AG04449 (cell line): ENCODE results near the gene ACACB.

Experiments
- CTCF ChIA-PET: fragments of 350-600 bp; formaldehyde crosslinking; extraction: SDS; loops from one replicate; lab custom pipeline; 2021; ENCODE audit warnings: antibody characterized with exemption; lab: Yijun Ruan, JAX
- POLR2A ChIA-PET: fragments of 400-600, 350-600 bp; formaldehyde crosslinking; extraction: SDS; loops from one replicate; lab custom pipeline; 2020; ENCODE audit warnings: antibody characterized with exemption, inconsistent platforms; lab: Yijun Ruan, JAX
- DNase-seq: peaks from one replicate; pipeline ENCODE4 v3.0.0-alpha.2; 2010; ENCODE audit warnings: low read depth, low spot score
- H3K4me3 ChIP-seq: 2 replicates; pipeline ENCODE4 v1.5.1; 2011; ENCODE audit warnings: low read depth, mild to moderate bottlenecking, control low read depth, low read length
- TF ChIP-seq, protein P1 (sequence below): IDR thresholded peaks from one replicate; pipeline ENCODE4 v1.5.1; 2011; ENCODE audit warnings: mild to moderate bottlenecking, moderate library complexity, low read length, control low read depth, inconsistent platforms; ENCODE audit not compliant: insufficient read depth; ENCODE audit errors: missing control alignments

Gene ACACB

DNA sequence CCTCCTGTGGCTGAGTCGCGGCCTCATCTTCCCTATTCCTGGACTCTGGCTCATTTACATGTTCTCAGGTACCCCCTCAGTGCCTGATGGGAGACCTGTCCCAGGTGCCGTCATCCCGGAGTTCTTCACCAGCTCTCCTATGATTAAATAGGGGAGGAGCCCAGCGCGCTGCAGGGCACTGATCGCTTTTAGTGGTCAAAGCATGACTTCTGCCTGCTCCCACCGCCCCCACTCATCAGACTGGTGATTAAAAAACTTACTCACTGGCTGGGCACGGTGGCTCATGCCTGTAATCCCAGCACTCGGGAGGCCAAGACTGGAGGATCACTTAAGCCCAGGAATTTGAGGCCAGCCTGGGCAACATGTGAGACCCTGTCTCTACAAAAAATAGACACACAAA is 106.8 kb downstream of the ACACB start:
- DNase-seq = no peak
- POLR2A ChIA-PET = no interaction called here
- TF ChIP-seq, protein P1, sequence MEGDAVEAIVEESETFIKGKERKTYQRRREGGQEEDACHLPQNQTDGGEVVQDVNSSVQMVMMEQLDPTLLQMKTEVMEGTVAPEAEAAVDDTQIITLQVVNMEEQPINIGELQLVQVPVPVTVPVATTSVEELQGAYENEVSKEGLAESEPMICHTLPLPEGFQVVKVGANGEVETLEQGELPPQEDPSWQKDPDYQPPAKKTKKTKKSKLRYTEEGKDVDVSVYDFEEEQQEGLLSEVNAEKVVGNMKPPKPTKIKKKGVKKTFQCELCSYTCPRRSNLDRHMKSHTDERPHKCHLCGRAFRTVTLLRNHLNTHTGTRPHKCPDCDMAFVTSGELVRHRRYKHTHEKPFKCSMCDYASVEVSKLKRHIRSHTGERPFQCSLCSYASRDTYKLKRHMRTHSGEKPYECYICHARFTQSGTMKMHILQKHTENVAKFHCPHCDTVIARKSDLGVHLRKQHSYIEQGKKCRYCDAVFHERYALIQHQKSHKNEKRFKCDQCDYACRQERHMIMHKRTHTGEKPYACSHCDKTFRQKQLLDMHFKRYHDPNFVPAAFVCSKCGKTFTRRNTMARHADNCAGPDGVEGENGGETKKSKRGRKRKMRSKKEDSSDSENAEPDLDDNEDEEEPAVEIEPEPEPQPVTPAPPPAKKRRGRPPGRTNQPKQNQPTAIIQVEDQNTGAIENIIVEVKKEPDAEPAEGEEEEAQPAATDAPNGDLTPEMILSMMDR = no peak
- CTCF ChIA-PET = no interaction called here
- no peak overlapping the region for H3K4me3 ChIP-seq

DNA sequence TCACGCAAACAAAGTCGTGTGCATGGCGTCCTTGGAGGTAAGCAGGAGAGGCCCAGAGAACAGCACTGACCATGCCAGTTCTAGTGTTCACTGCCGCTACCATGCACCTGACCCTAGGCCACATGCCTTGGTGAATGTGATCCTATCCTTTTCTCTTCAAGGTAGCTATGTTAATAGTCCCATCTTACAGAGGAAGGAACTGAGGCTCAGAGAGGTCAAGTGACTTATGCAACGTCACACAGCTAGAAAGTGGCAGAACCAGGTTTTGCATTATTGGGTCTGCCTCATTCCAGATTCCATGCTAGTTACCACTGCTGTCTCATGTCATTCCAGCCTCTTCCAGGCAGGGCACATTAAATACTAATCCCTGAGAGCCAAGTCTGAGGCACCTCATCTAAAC is 107.5 kb downstream of the ACACB start:
- POLR2A ChIA-PET = no interaction called here
- CTCF ChIA-PET = no interaction called here
- no peak for DNase-seq
- no peak overlapping the region for H3K4me3 ChIP-seq
- TF ChIP-seq, protein P1 = no peak

DNA sequence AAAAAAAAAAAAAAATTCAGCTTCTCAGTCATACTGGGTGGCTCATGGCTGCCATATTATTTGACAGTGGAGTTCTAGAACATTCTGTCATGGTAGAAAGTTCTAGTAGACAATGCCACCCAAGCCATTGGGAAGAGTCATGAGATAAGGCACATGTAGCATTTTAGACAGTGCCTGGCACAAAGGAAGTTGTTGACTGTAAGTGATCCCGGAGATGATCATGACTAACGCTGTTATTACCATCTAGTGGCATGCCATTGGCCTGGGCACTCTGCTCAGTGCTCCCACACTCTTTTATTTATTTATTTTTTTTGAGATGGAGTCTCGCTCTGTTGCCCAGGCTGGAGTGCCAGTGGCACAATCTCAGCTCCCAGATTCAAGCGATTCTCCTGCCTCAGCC is 112.3 kb downstream of the ACACB start:
- TF ChIP-seq, protein P1 = no peak
- DNase-seq = no peak
- POLR2A ChIA-PET = no interaction called here
- CTCF ChIA-PET = no interaction called here
- H3K4me3 ChIP-seq = no peak overlapping the region

DNA sequence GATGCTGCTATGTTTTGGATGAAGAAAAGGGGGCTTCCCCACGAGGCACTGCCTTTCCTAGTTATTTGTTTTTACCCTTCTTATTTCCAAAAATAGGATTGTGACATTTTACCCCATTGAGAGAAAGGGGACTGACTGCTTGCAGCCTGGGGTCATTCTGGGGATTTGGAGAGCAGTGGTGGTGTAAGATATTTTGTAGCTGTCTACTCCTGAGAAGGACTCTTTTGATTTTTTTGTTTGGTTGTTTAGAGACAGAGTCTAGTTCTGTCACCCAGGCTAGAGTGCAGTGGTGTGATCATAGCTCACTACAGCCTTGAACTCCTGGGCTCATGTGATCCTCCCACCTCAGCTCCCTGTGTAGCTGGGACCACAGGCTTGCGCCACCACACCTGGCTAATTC is 113.8 kb downstream of the ACACB start:
- no peak for DNase-seq
- TF ChIP-seq, protein P1 = no peak
- ChIA-PET POLR2A (no interaction called here), CTCF (no interaction called here)
- H3K4me3 ChIP-seq = no peak overlapping the region

DNA sequence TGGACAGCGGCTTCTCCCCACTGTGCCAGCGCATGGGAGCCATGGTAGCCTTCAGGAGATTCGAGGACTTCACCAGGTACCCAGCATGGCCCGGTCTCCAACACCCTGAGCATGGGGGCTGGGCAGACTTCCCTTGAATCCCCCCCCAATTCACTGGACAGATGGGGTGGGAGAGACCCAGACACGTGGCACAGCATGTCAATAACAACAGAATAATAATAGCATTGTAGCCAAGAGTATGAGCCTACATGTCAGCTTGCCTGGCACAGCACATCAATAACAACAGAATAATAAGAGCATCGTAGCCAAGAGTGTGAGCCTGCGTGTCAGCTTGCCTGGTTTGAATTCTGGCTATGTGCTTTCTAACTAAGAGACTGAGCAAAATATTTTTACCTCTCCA is 116.3 kb downstream of the ACACB start:
- CTCF ChIA-PET = interaction anchor here (0.9 kb wide), 1 partner anchor 121 kb away, joined by 3 read pairs; no protein-coding TSS in a partner anchor
- POLR2A ChIA-PET = no interaction called here
- TF ChIP-seq, protein P1 = no peak
- no peak overlapping the region for H3K4me3 ChIP-seq
- no peak for DNase-seq

DNA sequence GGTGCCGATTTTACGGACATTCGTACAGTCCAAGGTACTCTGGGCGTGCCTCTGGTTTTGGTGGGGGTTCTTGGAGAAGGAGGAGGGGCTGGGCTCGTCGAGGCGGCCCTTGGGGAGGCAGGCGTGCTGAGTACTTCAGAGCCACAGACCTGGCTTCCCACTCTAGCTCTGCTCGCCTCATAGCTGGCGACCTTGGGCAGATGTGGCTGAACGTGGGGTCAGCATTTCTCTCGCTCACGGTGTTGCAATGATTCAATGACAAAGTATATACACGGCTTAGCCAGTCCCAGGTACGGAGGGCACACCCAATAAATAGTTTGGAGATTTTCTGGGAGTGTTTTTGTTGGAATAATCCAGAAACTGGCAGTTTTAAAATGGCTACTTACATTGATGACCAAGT is 117.6 kb downstream of the ACACB start:
- TF ChIP-seq, protein P1 = no peak
- POLR2A ChIA-PET = no interaction called here
- CTCF ChIA-PET = interaction anchor here (0.9 kb wide), 1 partner anchor 160 kb away, joined by 3 read pairs; no protein-coding TSS in a partner anchor
- DNase-seq = no peak
- H3K4me3 ChIP-seq = no peak overlapping the region
